ENCODE measurements around the gene TTC7B.

The TTC7B gene

GRCh38 chr14:90552465-90553297 is 263.5 kb downstream of the TTC7B start:
- DNase-seq: no peak

GRCh38 chr14:90551733-90552464 is 264.3 kb downstream of the TTC7B start:
- no peak for DNase-seq

DNA sequence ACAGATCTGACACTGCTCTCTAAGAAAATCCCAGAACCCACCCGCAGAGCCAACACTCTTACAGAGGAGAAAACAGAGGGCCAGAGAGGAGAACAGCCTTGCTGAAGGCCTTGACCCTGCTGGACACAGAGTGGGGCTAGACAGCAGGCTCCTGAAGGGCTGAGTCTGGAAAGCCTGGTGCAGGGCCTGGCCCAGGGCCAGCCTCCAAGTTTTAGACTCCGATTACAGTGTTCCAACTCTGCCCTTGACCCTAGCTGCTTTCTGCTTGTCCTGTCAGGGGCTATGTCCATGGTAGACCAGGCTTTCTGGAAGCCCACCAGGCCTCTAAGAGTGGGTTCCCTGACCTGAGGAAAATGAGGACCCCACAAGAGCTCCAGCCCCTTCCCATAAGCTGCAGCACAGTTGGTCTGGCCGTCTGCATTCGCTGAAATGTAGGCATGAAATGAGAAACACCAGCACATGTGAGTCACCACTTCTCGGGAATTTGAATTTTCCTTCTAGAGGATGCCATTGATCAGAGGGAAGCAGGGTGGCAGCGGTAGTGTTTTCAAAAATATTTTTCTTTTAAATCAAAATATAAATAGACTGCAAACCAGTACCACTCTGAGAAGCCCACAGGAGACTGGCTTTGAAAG is 265.0 kb downstream of the TTC7B start:
- DNase-seq: no peak

- DNase-seq: no peak
Observed at GRCh38 chr14:90549794-90550641, 266.2 kb downstream of the TTC7B start.

- DNase-seq: no peak
Observed at GRCh38 chr14:90548455-90548854, 267.8 kb downstream of the TTC7B start.

DNA sequence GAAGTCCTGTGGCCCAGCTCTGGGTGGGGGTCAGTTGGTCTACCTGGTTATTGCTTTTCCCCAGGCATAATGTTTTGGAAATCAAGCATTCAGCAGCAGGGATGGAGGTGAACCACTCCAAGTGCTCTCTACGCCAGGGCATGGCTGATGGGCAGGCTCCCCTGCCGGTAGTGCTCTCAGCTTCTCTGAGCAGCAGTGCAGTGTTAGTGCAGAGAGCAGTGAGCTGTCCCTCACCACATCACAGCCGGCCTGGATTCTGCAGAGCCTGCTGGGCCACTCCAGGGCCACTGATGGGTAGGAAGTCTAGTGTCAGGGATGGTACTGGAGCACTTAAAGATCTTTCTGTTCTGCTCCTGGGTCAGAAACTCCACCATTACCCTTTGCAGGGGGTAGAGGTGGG is 268.3 kb downstream of the TTC7B start:
- DNase-seq: no peak

DNA sequence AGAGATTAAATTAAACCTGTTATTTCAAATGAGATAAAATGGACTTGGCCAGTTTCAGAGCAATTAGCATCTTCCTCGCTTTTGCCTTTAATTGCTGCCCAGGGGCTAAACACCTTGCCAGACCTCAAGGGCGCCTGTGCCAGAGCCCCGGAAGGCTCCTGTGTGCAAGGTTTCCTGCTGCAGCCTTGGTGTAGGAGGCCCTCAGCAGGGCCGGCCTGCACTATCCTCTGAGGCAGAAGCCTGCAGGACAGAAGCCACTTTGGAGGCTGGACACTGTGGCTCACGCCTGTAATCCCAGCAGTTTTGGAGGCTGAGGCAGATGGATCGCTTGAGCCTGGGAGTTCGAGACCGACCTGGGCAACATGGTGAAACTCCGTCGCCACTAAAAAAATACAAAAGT is 269.0 kb downstream of the TTC7B start:
- no peak for DNase-seq

DNA sequence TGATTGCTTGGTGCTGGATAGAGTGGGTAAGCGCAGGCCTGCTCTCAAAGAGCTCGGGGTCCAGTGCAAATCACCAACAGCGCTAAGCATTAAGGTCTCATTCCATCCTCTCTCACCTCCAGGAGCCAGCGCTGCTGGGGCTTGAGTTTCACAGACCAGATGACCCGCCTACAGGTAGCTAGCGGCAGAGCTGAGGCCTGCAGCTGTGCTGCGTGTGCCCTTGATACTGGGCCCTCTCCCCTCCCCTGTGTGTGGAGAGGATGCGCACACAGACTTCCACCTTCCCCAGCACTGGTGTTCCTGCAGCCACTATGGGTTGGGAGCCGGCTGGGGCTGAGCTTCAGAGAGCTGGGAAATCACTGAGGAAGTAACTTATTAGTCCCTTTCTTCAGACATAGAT is 269.5 kb downstream of the TTC7B start:
- DNase-seq: peak; percentile 53

- DNase-seq: no peak
Observed at GRCh38 chr14:90545966-90546751, 270.1 kb downstream of the TTC7B start.

DNA sequence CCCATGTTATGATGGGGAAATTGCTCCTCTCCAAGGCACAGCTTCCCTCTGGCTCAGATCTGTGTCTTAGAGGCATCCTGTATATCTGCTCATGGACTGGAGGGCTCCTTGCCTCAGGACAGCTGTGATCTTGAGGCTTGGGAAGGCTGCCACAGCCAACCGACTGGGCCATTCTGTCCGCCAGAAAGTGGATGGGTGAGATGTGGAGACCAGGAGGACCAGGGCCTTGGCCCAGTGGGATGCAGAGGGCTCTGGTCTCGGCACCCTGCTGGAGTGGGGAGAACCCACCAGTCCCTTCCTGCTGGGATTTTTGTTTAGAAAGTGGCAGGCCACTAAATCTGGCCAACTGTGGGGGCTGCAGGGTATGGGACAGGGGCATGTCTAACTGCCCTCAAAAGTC is 270.8 kb downstream of the TTC7B start:
- no peak for DNase-seq

- no peak for DNase-seq
Observed at GRCh38 chr14:90544971-90545370, 271.3 kb downstream of the TTC7B start.

GRCh38 chr14:90544566-90544965 is 271.7 kb downstream of the TTC7B start:
- DNase-seq: no peak

GRCh38 chr14:90543876-90544275 is 272.4 kb downstream of the TTC7B start:
- DNase-seq: no peak

DNA sequence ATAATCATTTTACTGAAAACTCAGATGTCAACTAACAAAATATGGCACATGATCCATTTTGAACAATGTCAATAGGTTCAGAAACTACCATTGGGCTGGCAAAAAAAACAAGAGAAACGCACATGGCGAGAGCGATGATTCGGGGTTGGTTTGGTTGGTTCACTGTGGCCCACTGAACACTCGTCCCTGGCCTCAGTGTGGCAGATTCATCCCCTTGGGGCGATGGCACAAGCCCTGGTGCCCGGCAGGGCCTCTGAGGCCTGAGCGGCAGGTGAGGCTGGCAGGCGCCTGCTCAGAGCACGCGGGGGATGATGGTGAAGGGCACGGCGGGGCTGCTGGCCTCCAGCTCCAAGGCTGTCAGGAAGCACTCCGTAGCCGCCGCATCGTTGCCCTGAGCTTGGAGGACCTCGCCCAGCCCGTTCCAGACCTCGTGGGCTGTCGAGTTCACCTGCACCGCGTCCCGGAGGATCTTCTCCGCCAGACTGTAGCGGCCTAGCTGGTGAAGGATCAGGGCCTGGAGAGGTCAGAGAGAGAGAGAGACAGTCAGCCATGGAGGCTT is 275.1 kb downstream of the TTC7B start:
- DNase-seq: no peak

- DNase-seq: no peak
Observed at GRCh38 chr14:90540437-90540836, 275.8 kb downstream of the TTC7B start.

- no peak for DNase-seq
Observed at GRCh38 chr14:90539996-90540395, 276.2 kb downstream of the TTC7B start.

DNA sequence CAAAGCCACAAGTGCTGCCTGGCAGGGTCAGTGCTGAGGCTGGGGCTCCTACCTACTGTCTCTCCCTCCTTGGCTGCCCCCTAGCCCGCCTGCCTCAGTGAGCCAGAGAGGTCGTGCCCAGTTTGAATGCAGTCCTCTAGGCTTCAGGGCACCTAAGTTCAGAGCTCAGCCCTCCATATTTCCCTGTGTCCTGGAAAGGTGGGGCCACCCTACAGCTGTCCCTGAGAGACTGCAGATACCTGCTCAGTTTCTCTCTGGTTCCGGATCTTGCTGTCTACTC is 276.8 kb downstream of the TTC7B start:
- DNase-seq: no peak

GRCh38 chr14:90538716-90539495 is 277.3 kb downstream of the TTC7B start:
- DNase-seq: no peak

- DNase-seq: no peak
Observed at GRCh38 chr14:90538095-90538494, 278.1 kb downstream of the TTC7B start.

DNA sequence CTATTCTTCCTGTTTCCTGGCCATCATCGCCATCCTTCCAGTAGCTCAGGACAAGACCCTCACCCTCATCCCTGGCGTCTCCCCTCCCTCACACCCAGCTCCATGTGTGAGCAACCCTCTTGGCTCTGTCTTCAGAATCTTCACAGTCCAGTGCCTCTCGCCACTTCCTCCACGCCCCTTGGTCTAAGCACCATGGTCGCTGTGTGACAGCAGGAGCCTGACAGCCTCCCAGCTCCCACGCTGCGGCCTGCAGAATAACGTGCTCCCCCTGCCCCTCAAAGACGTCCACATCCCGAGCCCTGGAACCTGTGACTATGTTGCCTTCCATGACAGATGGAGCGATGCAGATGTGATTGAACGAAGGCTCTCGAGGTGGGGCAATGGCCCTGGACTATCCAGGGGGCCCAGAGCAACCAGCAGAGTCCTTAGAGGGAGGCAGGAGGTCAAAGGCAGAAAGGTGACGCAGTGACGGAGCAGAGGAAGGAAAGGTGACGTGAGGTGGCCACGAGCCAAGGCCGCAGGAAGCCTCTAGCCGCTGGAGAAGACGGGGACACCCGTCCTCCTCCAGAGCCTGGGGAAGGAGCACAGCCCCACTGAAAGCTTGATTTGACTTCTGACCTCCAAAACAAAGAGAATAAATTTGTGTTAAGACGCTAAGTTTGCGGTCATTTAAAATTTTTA is 279.6 kb downstream of the TTC7B start:
- DNase-seq: no peak

DNA sequence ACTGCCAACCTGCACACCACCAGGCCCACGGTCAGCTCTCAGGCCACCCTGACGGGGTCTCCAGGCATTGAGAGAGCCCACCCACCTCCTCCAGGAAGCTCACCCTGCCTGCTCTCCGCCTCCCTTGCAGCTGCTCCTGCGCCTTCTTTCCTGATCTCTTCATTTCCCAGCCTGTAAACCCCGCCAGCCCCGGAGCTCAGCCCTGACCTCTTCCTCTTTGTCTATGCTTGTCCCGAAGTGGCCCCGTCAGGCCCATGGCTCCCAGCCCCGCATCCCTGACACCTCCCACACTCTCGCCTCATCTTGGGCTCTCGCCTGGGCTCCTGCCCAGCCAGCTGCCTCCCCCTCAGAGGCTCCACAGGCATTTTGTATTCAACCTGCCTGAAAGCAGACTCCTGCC is 280.1 kb downstream of the TTC7B start:
- no peak for DNase-seq

Measured in NCI-H1417 treated with DMSO at 0.1 percent for 48 hours (cell line).